Activated T-cell treated with anti-CD3 and anti-CD28 coated beads, Interleukin-2, amount 50 U/mL, for 1 hour (primary cell): Measurements from ENCODE around the gene MCCC1.
"Not testable (repeated sequence)": the region's sequence is repeated elsewhere in the genome, so short reads cannot be mapped to it uniquely, and the experiment has no call there.

ENCODE experiments used
- DNase-seq: peaks from one replicate; pipeline ENCODE4 v3.0.0-alpha.2; 2020

MCCC1 gene

GRCh38 chr3:183099026-183099837 is at the start of gene MCCC1:
Gene MCCC1 (minus strand): TSS chr3:183099496. CDS start chr3:183099440, 56 bp downstream.
- peak; percentile 93 for DNase-seq

GRCh38 chr3:183148056-183148455 is 48.8 kb upstream of the MCCC1 start:
- DNase-seq = no peak

- DNase-seq = no peak
Observed at GRCh38 chr3:183144363-183144762, 45.1 kb upstream of the MCCC1 start.

- no peak for DNase-seq
Observed at GRCh38 chr3:183142199-183142598, 42.9 kb upstream of the MCCC1 start.

- no peak for DNase-seq
Observed at GRCh38 chr3:183134844-183135243, 35.5 kb upstream of the MCCC1 start.

GRCh38 chr3:183132409-183132808 is 33.1 kb upstream of the MCCC1 start:
- no peak for DNase-seq

- DNase-seq = no peak
Observed at GRCh38 chr3:183131735-183132134, 32.4 kb upstream of the MCCC1 start.

- no peak for DNase-seq
Observed at GRCh38 chr3:183131186-183131725, 32.0 kb upstream of the MCCC1 start.

GRCh38 chr3:183129243-183129642 is 29.9 kb upstream of the MCCC1 start:
- DNase-seq = no peak

GRCh38 chr3:183128709-183129108 is 29.4 kb upstream of the MCCC1 start:
- DNase-seq = no peak

GRCh38 chr3:183123891-183124290 is 24.6 kb upstream of the MCCC1 start:
- DNase-seq = no peak

GRCh38 chr3:183122257-183122932 is 23.1 kb upstream of the MCCC1 start:
- no peak for DNase-seq

GRCh38 chr3:183120538-183121215 is 21.4 kb upstream of the MCCC1 start:
- no peak for DNase-seq

- no peak for DNase-seq
Observed at GRCh38 chr3:183117056-183117455, 17.8 kb upstream of the MCCC1 start.

GRCh38 chr3:183116025-183116614 is 16.8 kb upstream of the MCCC1 start:
- peak; percentile 48 for DNase-seq

GRCh38 chr3:183114384-183115178 is 15.3 kb upstream of the MCCC1 start:
- DNase-seq = no peak

- not testable (repeated sequence) for DNase-seq
Observed at GRCh38 chr3:183109847-183110246, 10.6 kb upstream of the MCCC1 start.

- DNase-seq = no peak
Observed at GRCh38 chr3:183108470-183108869, 9.2 kb upstream of the MCCC1 start.

GRCh38 chr3:183108001-183108449 is 8.7 kb upstream of the MCCC1 start:
- DNase-seq = no peak

- not testable (repeated sequence) for DNase-seq
Observed at GRCh38 chr3:183107372-183107771, 8.1 kb upstream of the MCCC1 start.

GRCh38 chr3:183106635-183107034 is 7.3 kb upstream of the MCCC1 start:
- no peak for DNase-seq

GRCh38 chr3:183103950-183104349 is 4.7 kb upstream of the MCCC1 start:
- not testable (repeated sequence) for DNase-seq
